H9 (cell line): ENCODE data around the gene SLC35A2. TPM values are rescaled to one million over a fixed set of nuclear protein-coding genes. Genes with fewer than 3 reads are reported as not detected.

ENCODE experiments used
- DNase-seq: peaks from one replicate; pipeline ENCODE4 v3.0.0-alpha.2; 2017
- H2AFZ ChIP-seq: one replicate; pipeline ENCODE4 v1.6.1; 2013; ENCODE audit warnings: mild to moderate bottlenecking, low read length, control low read depth, moderate library complexity
- H2AK5ac ChIP-seq: 2 replicates; pipeline ENCODE4 v1.6.1; 2013; ENCODE audit warnings: low read length, control low read depth, mixed read lengths; ENCODE audit not compliant: insufficient read length
- H2BK120ac ChIP-seq: one replicate; pipeline ENCODE4 v1.6.1; 2013; ENCODE audit warnings: low read depth, mild to moderate bottlenecking, low read length, control low read depth, inconsistent platforms; ENCODE audit not compliant: poor library complexity, severe bottlenecking
- H2BK12ac ChIP-seq: 2 replicates; pipeline ENCODE4 v1.6.1; 2013; ENCODE audit warnings: low read length, control low read depth, mixed read lengths, low read depth; ENCODE audit not compliant: insufficient read length
- H2BK15ac ChIP-seq: 2 replicates; pipeline ENCODE4 v1.6.1; 2013; ENCODE audit warnings: low read depth, low read length, control low read depth
- H2BK20ac ChIP-seq: one replicate; pipeline ENCODE4 v1.6.1; 2013; ENCODE audit warnings: low read depth, mild to moderate bottlenecking, low read length, control low read depth, inconsistent platforms; ENCODE audit not compliant: poor library complexity, severe bottlenecking
- H2BK5ac ChIP-seq: 2 replicates; pipeline ENCODE4 v1.6.1; 2013; ENCODE audit warnings: low read length, control low read depth, mixed read lengths; ENCODE audit not compliant: insufficient read length
- H3K14ac ChIP-seq: 2 replicates; pipeline ENCODE4 v1.6.1; 2013; ENCODE audit warnings: low read length, control low read depth; ENCODE audit not compliant: insufficient read depth
- H3K18ac ChIP-seq: 2 replicates; pipeline ENCODE4 v1.6.1; 2013; ENCODE audit warnings: low read depth, mild to moderate bottlenecking, mixed read lengths, low read length, control low read depth; ENCODE audit not compliant: insufficient read length
- H3K23ac ChIP-seq: 2 replicates; pipeline ENCODE4 v1.6.1; 2013; ENCODE audit warnings: low read length, control low read depth, mixed read lengths, low read depth; ENCODE audit not compliant: insufficient read length
- H3K23me2 ChIP-seq: 2 replicates; pipeline ENCODE4 v1.6.1; 2013; ENCODE audit warnings: low read depth, mild to moderate bottlenecking, mixed read lengths, low read length, control low read depth; ENCODE audit not compliant: insufficient read length, poor library complexity, severe bottlenecking
- H3K27ac ChIP-seq: 2 replicates; pipeline ENCODE4 v1.5.1; 2013; ENCODE audit warnings: low read length, control low read depth, mixed read lengths, low read depth; ENCODE audit not compliant: insufficient read length
- H3K27me3 ChIP-seq: 2 replicates; pipeline ENCODE4 v1.6.1; 2013; ENCODE audit warnings: low read length, control low read depth, inconsistent platforms; ENCODE audit not compliant: insufficient read depth
- H3K4ac ChIP-seq: 2 replicates; pipeline ENCODE4 v1.6.1; 2013; ENCODE audit warnings: low read depth, mild to moderate bottlenecking, control low read depth, inconsistent platforms, low read length, moderate library complexity
- H3K4me1 ChIP-seq: 2 replicates; pipeline ENCODE4 v1.6.1; 2013; ENCODE audit warnings: low read length, control low read depth, inconsistent platforms; ENCODE audit not compliant: insufficient read depth
- H3K4me2 ChIP-seq: 2 replicates; pipeline ENCODE4 v1.6.1; 2013; ENCODE audit warnings: low read length, control low read depth, mixed read lengths; ENCODE audit not compliant: insufficient read length, insufficient read depth
- H3K56ac ChIP-seq: 2 replicates; pipeline ENCODE4 v1.6.1; 2013; ENCODE audit warnings: low read depth, mild to moderate bottlenecking, mixed read lengths, low read length, control low read depth; ENCODE audit not compliant: insufficient read length
- H3K79me1 ChIP-seq: 2 replicates; pipeline ENCODE4 v1.6.1; 2013; ENCODE audit warnings: low read depth, mild to moderate bottlenecking, moderate library complexity, low read length, control low read depth, inconsistent platforms; ENCODE audit not compliant: insufficient read depth, poor library complexity, severe bottlenecking
- H3K79me2 ChIP-seq: 2 replicates; pipeline ENCODE4 v1.6.1; 2013; ENCODE audit warnings: low read length, control low read depth, inconsistent platforms; ENCODE audit not compliant: insufficient read depth
- H3K9ac ChIP-seq: 2 replicates; pipeline ENCODE4 v1.6.1; 2013; ENCODE audit warnings: low read length, control low read depth, mixed read lengths; ENCODE audit not compliant: insufficient read length; ENCODE audit errors: extremely low read depth
- H3K9me3 ChIP-seq: one replicate; pipeline ENCODE4 v1.6.1; 2013; ENCODE audit warnings: low read depth, low read length, inconsistent platforms; ENCODE audit not compliant: control insufficient read depth
- H3T11ph ChIP-seq: one replicate; pipeline ENCODE4 v1.6.1; 2013; ENCODE audit warnings: mild to moderate bottlenecking, low read length, control low read depth, inconsistent platforms
- H4K20me1 ChIP-seq: one replicate; pipeline ENCODE4 v1.6.1; 2013; ENCODE audit not compliant: control insufficient read depth, insufficient read length, insufficient read depth
- H4K5ac ChIP-seq: 2 replicates; pipeline ENCODE4 v1.6.1; 2013; ENCODE audit warnings: low read depth, mild to moderate bottlenecking, mixed read lengths, low read length, control low read depth; ENCODE audit not compliant: insufficient read length
- H4K8ac ChIP-seq: replicated peaks from 2 replicates; pipeline ENCODE4 v1.6.1; 2013; ENCODE audit warnings: low read length, control low read depth, mixed read lengths, low read depth; ENCODE audit not compliant: insufficient read length
- H4K91ac ChIP-seq: 2 replicates; pipeline ENCODE4 v1.6.1; 2013; ENCODE audit warnings: low read depth, mild to moderate bottlenecking, moderate library complexity, mixed read lengths, low read length, control low read depth; ENCODE audit not compliant: insufficient read length
- H3K27ac Mint-ChIP-seq, 3 experiments: 2 replicates in 2 of 3; 3 replicates in 1 of 3; pipeline ENCODE4 v1.8.0; 2020 to 2021; ENCODE audit warnings: mixed read lengths in 3 of 3, mild to moderate bottlenecking in 1 of 3, moderate library complexity in 1 of 3
- H3K27me3 Mint-ChIP-seq: 2 replicates; pipeline ENCODE4 v1.8.0; 2021; ENCODE audit warnings: low read depth, mild to moderate bottlenecking, moderate library complexity, mixed read lengths
- H3K36me3 Mint-ChIP-seq, 3 experiments: 2 replicates in 2 of 3; 3 replicates in 1 of 3; pipeline ENCODE4 v1.8.0; 2020 to 2021; ENCODE audit warnings: low read depth in 3 of 3, mixed read lengths in 3 of 3; ENCODE audit not compliant: insufficient read depth in 1 of 3
- H3K4me1 Mint-ChIP-seq, 2 experiments: 2 replicates each; pipeline ENCODE4 v1.8.0; 2020; ENCODE audit warnings: mixed read lengths in 2 of 2
- H3K4me3 Mint-ChIP-seq, 2 experiments: 2 replicates in 1 of 2; 3 replicates in 1 of 2; pipeline ENCODE4 v1.8.0; 2020 to 2021; ENCODE audit warnings: mild to moderate bottlenecking in 2 of 2, mixed read lengths in 2 of 2, moderate library complexity in 1 of 2
- H3K9me3 Mint-ChIP-seq, 2 experiments: 2 replicates in 1 of 2; 3 replicates in 1 of 2; pipeline ENCODE4 v1.8.0; 2020; ENCODE audit warnings: mild to moderate bottlenecking in 2 of 2, mixed read lengths in 2 of 2, moderate library complexity in 1 of 2
- CTCF ChIP-seq: fragments of 200-600 bp; sonication (generic); conservative IDR thresholded peaks from 3 replicates; pipeline ENCODE4 v1.8.0; 2021; ENCODE audit warnings: antibody characterized with exemption, mild to moderate bottlenecking
- WGBS: extraction: QIAGEN DNeasy Blood & Tissue Kit; methylation state at CpG from one replicate; pipeline ENCODE4 v1.1.7; 2013; ENCODE audit warnings: missing lambda C conversion rate, low lambda C conversion rate, mixed read lengths; ENCODE audit not compliant: insufficient read length; ENCODE audit errors: extremely low coverage; 5-methylcytosine and 5-hydroxymethylcytosine counted together
- total RNA-seq: library from RNA; stranded (reverse); gene quantifications from 2 replicates; pipeline ENCODE4 v1.2.1, GENCODE V29; 2021

Gene SLC35A2
- total RNA-seq, 1 experiment from 2014 or later = 32.9 TPM

GRCh38 chrX:48940404-48940955 lies 29.0 kb upstream of the SLC35A2 start:
- H3K4me2 ChIP-seq = no peak overlapping the region
- no peak overlapping the region for H4K91ac ChIP-seq
- no peak overlapping the region for H2BK20ac ChIP-seq
- H2AFZ ChIP-seq = no peak overlapping the region
- H3K4me1 Mint-ChIP-seq = peaks cover 19 to 38% of the 10 kb centered on the region in 2 experiments
- no peak overlapping the region for H3K27ac ChIP-seq
- no peak overlapping the region for H4K8ac ChIP-seq
- no peak overlapping the region for H3K9ac ChIP-seq
- no peaks in the 10 kb centered on the region for H3K23me2 ChIP-seq
- H3K14ac ChIP-seq = no peak overlapping the region
- peaks cover 6% of the 10 kb centered on the region; the same call in 1 of the 2 replicates for H3K79me2 ChIP-seq
- no peak overlapping the region for H3T11ph ChIP-seq
- TF ChIP-seq CTCF = no peak
- peaks cover 26 to 55% (median 48%) of the 10 kb centered on the region in 3 experiments for H3K36me3 Mint-ChIP-seq
- no peak overlapping the region for H3K27ac Mint-ChIP-seq
- H3K4me3 Mint-ChIP-seq = no peak overlapping the region
- H2BK5ac ChIP-seq = no peak overlapping the region
- H3K27me3 Mint-ChIP-seq = peaks cover 1% of the 10 kb centered on the region; the same call in 1 of the 2 replicates
- H3K18ac ChIP-seq = no peak overlapping the region
- WGBS = no CpG with 5 or more reads among the region's 2 CpGs
- no peak overlapping the region for H3K23ac ChIP-seq
- H3K4me1 ChIP-seq = peaks cover 4% of the 10 kb centered on the region; the same call in 1 of the 2 replicates
- no peaks in the 10 kb centered on the region for H3K27me3 ChIP-seq
- no peak overlapping the region for H3K56ac ChIP-seq
- no peak overlapping the region for H2BK15ac ChIP-seq
- no peak overlapping the region for H2AK5ac ChIP-seq
- H3K79me1 ChIP-seq = peaks cover 6% of the 10 kb centered on the region
- no peak overlapping the region for H4K5ac ChIP-seq
- no peak overlapping the region for H3K4ac ChIP-seq
- no peaks in the 10 kb centered on the region for H3K9me3 ChIP-seq
- H3K9me3 Mint-ChIP-seq = peaks cover 65 to 76% of the 10 kb centered on the region in 2 experiments
- H4K20me1 ChIP-seq = no peaks in the 10 kb centered on the region
- H2BK120ac ChIP-seq = no peak overlapping the region
- no peak for DNase-seq
- no peak overlapping the region for H2BK12ac ChIP-seq
